D721Med (cell line): ENCODE data around the gene ASIP.
"Not testable (repeated sequence)": the region's sequence is repeated elsewhere in the genome, so short reads cannot be mapped to it uniquely, and the experiment has no call there.

Experiments
- DNase-seq: peaks from one replicate; pipeline ENCODE4 v3.0.0; 2011; ENCODE audit warnings: low spot score; ENCODE audit not compliant: insufficient read length
- FAIRE-seq: peaks from 2 replicates; lab custom pipeline; 2011; peaks lifted over from hg19 to GRCh38; lab: Jason Lieb, UNC
- CTCF ChIP-seq: IDR thresholded peaks from 2 replicates; pipeline ENCODE4 v1.5.1; 2012; ENCODE audit warnings: mild to moderate bottlenecking, control low read depth; ENCODE audit not compliant: insufficient read depth; ENCODE audit errors: missing control alignments

The ASIP gene

DNA sequence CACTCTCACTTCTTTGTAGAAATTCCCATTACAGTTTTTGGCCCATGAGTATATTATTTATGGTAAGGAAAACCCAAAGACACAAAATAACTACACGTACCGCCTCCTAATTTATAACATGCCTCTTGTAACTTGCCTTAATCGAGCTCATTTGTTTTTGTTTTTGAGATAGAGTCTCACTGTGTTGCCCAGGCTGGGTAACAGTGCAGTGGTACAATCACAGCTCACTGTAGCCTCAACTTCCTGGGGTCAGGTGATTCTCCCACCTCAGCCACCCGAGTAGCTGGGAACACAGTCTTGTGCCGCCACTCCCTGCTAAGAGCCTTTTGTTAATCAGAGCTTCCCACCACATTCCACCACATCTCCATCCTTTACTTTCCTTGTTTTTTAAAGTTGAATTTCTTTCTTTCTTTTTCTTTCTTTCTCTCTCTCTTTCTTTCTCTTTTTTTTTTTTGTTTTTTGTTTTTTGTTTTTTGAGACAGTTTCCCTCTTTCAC is 15.5 kb downstream of the ASIP start:
- FAIRE-seq, result no peak
- no peak for TF ChIP-seq CTCF
- DNase-seq, result no peak

GRCh38 chr20:34260208-34260942 is 19.2 kb downstream of the ASIP start:
- no peak for TF ChIP-seq CTCF
- no peak for FAIRE-seq
- no peak for DNase-seq

DNA sequence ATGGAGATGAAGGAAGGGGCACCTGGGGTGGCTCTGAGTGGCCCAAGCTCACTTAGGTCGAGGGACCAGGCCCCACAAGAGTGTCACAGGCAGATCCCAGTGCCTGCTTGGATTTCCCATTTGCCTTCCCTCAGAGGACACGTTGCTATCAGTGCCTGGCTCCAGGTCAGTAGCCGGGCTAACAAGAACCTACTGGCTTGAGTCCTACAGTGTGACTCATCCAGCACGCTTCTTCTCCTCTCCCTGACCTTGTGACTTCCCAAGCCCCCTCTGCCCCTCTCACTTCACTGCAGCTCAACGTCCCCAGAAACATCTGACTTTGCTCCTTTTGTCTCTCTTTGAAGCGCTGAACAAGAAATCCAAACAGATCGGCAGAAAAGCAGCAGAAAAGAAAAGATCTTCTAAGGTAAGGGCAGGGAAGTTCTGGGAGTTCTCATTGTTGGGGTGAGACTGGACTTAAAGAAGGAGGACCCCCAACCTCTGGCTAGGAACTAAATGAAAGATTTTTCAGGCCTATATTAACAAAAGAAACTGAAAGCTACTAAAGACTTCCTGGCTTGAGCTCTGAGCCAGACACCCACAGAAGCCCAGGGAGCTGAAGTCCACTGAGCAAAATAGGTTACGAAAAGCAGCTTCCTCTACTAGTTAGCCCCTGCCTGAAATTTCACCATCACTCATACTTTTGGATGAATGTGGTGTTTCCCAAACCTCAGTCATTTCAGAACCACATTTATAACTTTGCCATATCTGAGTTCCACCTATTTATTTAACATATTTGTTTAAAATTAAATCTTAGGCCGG is 21.5 kb downstream of the ASIP start:
- FAIRE-seq (no peak), DNase-seq (no peak)
- TF ChIP-seq CTCF, result no peak

GRCh38 chr20:34263468-34263867 is 22.2 kb downstream of the ASIP start:
- DNase-seq, FAIRE-seq: not testable (repeated sequence)

DNA sequence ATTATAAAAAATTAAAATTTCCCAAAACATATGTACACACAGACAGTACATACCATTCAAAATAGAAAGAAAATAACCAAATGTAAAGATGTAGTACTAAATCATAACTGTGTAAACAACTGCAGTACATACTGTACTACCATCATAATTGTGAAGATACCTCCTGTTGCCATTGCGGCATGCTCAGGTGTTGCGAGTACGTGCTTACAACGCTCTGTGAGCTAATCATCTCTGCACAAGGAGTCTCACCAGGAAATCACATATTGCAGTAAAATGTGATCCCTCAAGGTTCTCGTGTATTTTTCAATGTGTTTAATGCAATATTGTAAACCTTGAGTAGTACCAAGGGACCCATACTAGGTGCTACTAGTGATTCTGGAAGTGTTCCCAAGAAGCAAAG is 22.9 kb downstream of the ASIP start:
- DNase-seq (no peak), FAIRE-seq (no peak)

DNA sequence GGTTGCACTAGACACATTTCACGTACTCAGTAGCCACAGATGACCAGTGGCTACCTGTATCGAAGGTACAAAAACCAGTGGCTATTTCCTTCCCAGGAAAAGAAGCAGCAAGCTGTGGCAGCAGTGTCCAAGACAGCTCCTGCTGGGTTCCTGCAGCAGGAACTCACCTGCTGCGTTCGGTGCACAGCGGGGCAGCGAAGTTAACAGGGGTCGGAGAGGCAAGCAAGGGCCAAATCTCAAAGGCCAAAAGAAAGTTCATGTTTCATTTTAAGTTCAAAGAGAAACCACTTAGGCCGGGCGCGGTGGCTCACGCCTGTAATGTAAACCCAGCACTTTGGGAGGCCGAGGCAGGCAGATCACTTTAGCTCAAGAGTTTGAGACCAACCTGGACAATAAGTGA is 26.9 kb downstream of the ASIP start:
- TF ChIP-seq CTCF, result no peak
- DNase-seq (no peak), FAIRE-seq (no peak)

More for the DNA sequence above, 22.9 kb downstream of the ASIP start:
- no peak for TF ChIP-seq CTCF

DNA sequence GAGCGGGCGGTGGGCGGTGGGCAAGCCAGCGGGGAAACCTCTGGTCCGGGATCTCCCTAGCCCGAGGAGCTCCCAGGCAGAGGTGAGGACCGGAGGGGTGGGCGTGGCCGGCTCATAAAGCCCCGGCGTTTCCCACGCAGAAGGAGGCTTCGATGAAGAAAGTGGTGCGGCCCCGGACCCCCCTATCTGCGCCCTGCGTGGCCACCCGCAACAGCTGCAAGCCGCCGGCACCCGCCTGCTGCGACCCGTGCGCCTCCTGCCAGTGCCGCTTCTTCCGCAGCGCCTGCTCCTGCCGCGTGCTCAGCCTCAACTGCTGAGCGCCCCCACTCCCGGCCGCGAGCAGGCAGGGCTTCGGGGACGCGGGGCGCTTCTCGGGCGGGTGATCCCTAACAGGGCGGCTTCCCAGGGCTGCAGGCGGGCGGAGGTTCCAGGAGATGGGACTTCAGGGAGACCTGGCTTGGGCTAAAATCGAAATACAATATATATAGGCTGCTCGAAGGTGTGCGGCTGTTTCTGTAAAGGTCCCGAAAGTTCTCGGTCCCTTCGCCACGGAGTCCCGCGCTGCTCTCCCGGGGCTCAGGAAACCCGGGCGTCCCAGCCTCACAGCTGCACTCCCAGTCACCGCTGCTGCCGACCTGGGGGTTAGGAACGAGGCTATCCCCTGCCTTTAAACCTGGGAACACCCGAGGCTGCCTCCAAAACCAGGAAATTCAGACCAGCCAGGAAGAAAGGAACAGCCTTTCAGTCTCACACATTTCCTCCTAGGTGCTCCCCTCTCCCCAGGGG is 27.8 kb downstream of the ASIP start:
- FAIRE-seq (no peak), DNase-seq (no peak)
- TF ChIP-seq CTCF, result no peak
